Small intestine (tissue), 7 donors: ENCODE data around the gene FOSL1. TPM values are rescaled to one million over a fixed set of nuclear protein-coding genes. Genes with fewer than 3 reads are reported as not detected.

ENCODE experiments used
- DNase-seq, 2 donors: peaks; one replicate each; pipeline versions ENCODE4 v3.0.0 to v3.0.0-alpha.2; 2013
- FAIRE-seq: peaks from 2 replicates; lab custom pipeline; 2012; peaks lifted over from hg19 to GRCh38; lab: Jason Lieb, UNC
- H3K27ac ChIP-seq, 3 donors: one replicate each; pipeline ENCODE4 v1.5.1; 2013; ENCODE audit warnings: low read length in 2 of 3, mild to moderate bottlenecking in 2 of 3, control low read depth in 1 of 3, inconsistent platforms in 1 of 3, low read depth in 1 of 3, moderate library complexity in 1 of 3
- H3K27me3 ChIP-seq, 3 donors: one replicate each; pipeline ENCODE4 v1.6.1; 2013; ENCODE audit warnings: low read length in 3 of 3, inconsistent platforms in 1 of 3; ENCODE audit not compliant: control insufficient read depth in 3 of 3, insufficient read depth in 3 of 3
- H3K36me3 ChIP-seq, 3 donors: one replicate each; pipeline ENCODE4 v1.6.1; 2013; ENCODE audit warnings: low read length in 3 of 3, inconsistent platforms in 1 of 3, low read depth in 1 of 3, mild to moderate bottlenecking in 1 of 3, moderate library complexity in 1 of 3; ENCODE audit not compliant: control insufficient read depth in 3 of 3, insufficient read depth in 2 of 3
- H3K4me1 ChIP-seq, 3 donors: one replicate each; pipeline ENCODE4 v1.6.1; 2013; ENCODE audit warnings: low read length in 2 of 3, inconsistent platforms in 1 of 3, low read depth in 1 of 3, mild to moderate bottlenecking in 1 of 3, moderate library complexity in 1 of 3; ENCODE audit not compliant: control insufficient read depth in 3 of 3, insufficient read depth in 2 of 3
- H3K4me3 ChIP-seq, 3 donors: one replicate each; pipeline ENCODE4 v1.5.1; 2013; ENCODE audit warnings: low read length in 3 of 3, control low read depth in 1 of 3, inconsistent platforms in 1 of 3, low read depth in 1 of 3, mild to moderate bottlenecking in 1 of 3, moderate library complexity in 1 of 3
- H3K9me3 ChIP-seq, 2 donors: one replicate each; pipeline ENCODE4 v1.6.1; 2013; ENCODE audit warnings: low read depth in 1 of 2, low read length in 1 of 2; ENCODE audit not compliant: control insufficient read depth in 2 of 2, insufficient read depth in 1 of 2
- WGBS, 3 donors: extraction: QIAGEN DNeasy Blood & Tissue Kit; methylation state at CpG; one replicate each; pipeline ENCODE4 v1.1.7; 2013; 5-methylcytosine and 5-hydroxymethylcytosine counted together
- polyA plus RNA-seq, 4 donors: library from polyadenylated mRNA; stranded (reverse) in 3 of 4; unstranded in 1 of 4; fragments of 200-250 nt in 3 of 4; fragments of 120-200 nt in 1 of 4; gene quantifications; one replicate each; pipeline versions ENCODE4 v1.2.1 to v1.2.3, GENCODE V29; 2013
- donor health status: healthy with polysubstance abuse.
- donor health status: control.
- donor health status: control.
- donor health status: Bipolar disorder and iron deficiency.
- donor health status: healthy.

Gene FOSL1
- polyA plus RNA-seq, 4 donors = 0.04 to 5.2 (median 1.9) TPM

DNA sequence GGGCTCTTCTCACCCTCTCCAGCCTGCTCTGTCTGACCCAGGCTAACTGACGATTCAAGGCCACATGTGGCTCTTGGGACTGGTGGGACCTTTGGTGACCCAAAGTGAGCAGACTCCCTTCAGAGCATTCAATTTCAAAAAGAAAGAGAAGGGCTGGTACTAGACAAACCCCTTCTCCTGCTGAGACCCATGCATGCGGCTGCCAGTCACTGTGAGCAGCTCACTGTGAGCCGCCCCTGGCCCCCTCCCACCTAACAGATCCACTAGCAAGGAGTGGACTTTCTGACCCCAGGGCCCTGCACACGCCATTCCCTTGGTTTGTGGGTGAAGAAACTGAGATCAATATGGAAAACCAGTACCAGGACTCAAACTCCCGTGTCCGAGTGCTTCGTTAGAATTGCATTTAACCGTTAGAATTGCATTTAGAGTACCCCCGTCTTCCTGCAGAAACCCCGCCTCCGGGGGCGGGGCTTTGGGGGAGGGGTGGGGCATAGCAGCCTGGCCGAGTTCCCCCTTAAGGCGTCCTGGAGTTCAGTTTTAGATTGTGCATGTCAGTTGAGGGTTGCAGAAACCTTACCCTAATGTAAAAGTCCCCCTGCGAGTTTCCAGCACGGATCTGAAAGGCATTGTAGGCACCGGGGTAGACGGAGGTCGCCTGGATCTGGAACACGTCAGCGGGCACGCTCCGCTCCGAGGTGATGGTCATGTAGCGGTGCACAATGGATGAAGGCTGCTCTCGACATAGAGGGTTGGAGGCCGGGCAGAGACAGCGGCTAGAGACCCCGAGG lies 32.7 kb downstream of the FOSL1 start:
- Histone ChIP-seq H3K9me3 (no peaks in the 10 kb centered on the region), H3K27ac (no peak overlapping the region), H3K4me3 (no peak overlapping the region), H3K27me3 (peaks cover 0 to 6% (median 0%) of the 10 kb centered on the region in 3 donors), H3K4me1 (peaks cover 0 to 3% (median 0%) of the 10 kb centered on the region in 3 donors), H3K36me3 (peaks cover 16 to 79% (median 23%) of the 10 kb centered on the region in 3 donors)
- DNase-seq = no peak
- WGBS, 3 donors = 66 to 79% (median 74%) methylated on average over 29 of the region's 29 CpGs
- no peak for FAIRE-seq

DNA sequence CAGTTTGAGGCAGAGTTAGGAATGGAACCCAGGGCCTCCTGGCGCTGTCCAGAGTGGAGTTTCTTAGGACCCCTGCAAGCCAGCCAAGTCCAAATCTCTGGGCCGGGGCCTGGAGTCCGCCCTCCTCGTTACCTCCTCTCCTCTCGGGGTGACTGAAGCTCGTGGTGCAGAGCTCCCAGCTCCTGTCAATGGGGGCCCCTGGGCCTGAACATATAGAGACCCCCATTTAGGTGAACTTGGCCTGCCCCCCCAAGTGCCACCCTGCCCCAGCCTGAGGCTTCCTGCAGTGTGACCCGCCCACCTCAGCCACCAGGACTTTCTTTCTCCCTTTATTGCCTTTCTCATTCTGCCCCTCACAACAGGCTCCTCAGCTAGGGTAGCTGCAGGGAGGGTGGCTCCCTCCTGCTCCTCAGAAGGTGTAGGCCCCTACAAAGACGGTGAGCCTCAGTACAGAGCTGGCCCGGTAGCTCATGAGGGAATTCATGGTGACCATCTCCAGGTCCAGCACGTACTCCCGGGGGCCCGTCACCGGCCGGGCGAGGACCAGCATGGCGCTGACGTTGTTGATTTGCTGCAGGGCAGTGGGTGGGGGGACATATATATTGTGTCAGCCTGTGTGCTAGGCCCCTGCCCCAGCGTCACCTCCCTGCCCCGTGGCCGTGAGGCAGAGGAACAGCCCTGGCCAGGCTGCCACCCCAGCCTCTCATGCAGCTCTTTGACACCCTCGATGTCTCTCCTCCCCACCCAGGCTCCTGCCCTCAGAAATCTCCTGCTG lies 33.5 kb downstream of the FOSL1 start:
- Histone ChIP-seq H3K9me3 (no peaks in the 10 kb centered on the region), H3K27me3 (peaks cover 0 to 3% (median 0%) of the 10 kb centered on the region in 3 donors), H3K36me3 (peaks cover 16 to 87% (median 23%) of the 10 kb centered on the region in 3 donors), H3K4me1 (peaks cover 0 to 8% (median under 1%) of the 10 kb centered on the region in 3 donors), H3K4me3 (no peak overlapping the region), H3K27ac (no peak overlapping the region)
- WGBS, 3 donors = 87 to 91% (median 91%) methylated on average over 21 of the region's 21 CpGs
- DNase-seq (no peak), FAIRE-seq (no peak)

DNA sequence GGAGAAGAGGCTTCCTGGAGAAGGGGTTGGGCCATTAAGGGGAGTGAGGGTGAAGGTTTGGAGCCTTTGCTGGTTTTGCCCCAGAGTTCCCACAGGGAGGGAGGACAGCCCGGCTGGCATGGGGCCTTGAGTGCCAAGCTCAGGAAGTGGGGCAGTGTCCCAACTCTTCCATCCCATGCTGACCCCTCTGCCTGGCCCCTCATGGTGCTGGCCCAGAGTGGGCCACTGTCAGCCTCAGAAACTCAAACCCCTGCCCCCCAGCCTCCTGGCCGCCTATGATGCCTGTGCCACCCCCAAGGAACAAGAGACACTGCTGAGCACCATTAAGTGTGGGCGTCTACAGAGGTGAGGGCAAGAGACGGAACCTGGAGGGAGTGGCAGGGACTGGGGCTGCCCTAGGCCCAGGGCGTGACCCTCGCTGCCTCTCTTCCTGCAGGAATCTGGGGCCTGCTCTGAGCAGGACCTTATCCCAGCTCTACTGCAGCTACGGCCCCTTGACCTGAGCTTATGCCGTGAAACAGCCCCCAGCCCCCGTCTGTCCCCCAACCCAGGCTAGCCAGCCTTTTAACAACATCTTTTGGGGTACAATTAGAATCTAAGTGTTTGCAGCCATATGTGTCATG lies 34.5 kb downstream of the FOSL1 start:
- Histone ChIP-seq H3K36me3 (peaks cover 16 to 90% (median 23%) of the 10 kb centered on the region in 3 donors), H3K4me3 (no peak overlapping the region), H3K27me3 (peaks cover 0 to 3% (median 0%) of the 10 kb centered on the region in 3 donors), H3K4me1 (peaks cover 0 to 13% (median 3%) of the 10 kb centered on the region in 3 donors), H3K27ac (no peak overlapping the region), H3K9me3 (no peaks in the 10 kb centered on the region)
- DNase-seq (no peak), FAIRE-seq (no peak)
- 85 to 86% (median 85%) methylated on average over 9 of the region's 9 CpGs for WGBS, 3 donors

DNA sequence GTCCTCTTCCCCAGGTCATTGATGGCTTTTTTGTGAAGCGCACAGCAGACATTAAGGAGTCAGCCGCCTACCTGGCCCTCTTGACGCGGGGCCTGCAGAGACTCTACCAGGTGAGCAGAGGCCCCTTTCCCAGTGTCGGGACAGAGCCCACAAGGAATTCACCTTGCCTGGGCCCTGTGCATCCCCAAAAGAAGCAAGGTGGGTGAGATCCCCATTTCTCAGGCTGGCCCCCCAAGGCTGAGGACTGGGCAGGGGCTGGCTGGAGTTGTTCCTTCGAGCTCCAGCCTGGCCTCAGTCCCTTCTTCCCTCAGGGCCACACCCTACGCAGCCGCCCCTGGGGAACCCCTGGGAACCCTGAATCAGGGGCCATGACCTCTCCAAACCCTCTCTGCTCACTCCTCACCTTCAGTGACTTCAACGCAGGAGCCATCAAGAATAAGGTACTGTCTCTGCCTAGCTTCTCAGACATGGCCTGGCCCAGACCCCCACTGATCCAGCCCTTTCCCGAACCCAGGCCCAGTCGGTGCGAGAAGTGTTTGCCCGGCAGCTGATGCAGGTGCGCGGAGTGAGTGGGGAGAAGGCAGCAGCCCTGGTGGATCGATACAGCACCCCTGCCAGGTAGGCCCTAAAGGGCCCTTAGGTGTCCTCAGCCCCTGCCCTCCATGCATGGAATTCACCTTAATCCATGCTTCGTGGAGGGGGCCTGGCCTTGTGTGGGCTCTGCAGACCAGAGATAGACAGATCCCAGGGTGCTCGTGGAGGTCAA lies 35.3 kb downstream of the FOSL1 start:
- FAIRE-seq (no peak), DNase-seq (no peak)
- H3K4me3 ChIP-seq = no peak overlapping the region
- peaks cover 0 to 16% (median 3%) of the 10 kb centered on the region in 3 donors for H3K4me1 ChIP-seq
- H3K27ac ChIP-seq = no peak overlapping the region
- no peaks in the 10 kb centered on the region for H3K9me3 ChIP-seq
- H3K36me3 ChIP-seq = peaks cover 16 to 84% (median 23%) of the 10 kb centered on the region in 3 donors
- 90 to 93% (median 90%) methylated on average over 17 to 18 of the region's 18 CpGs for WGBS, 3 donors
- no peaks in the 10 kb centered on the region for H3K27me3 ChIP-seq

DNA sequence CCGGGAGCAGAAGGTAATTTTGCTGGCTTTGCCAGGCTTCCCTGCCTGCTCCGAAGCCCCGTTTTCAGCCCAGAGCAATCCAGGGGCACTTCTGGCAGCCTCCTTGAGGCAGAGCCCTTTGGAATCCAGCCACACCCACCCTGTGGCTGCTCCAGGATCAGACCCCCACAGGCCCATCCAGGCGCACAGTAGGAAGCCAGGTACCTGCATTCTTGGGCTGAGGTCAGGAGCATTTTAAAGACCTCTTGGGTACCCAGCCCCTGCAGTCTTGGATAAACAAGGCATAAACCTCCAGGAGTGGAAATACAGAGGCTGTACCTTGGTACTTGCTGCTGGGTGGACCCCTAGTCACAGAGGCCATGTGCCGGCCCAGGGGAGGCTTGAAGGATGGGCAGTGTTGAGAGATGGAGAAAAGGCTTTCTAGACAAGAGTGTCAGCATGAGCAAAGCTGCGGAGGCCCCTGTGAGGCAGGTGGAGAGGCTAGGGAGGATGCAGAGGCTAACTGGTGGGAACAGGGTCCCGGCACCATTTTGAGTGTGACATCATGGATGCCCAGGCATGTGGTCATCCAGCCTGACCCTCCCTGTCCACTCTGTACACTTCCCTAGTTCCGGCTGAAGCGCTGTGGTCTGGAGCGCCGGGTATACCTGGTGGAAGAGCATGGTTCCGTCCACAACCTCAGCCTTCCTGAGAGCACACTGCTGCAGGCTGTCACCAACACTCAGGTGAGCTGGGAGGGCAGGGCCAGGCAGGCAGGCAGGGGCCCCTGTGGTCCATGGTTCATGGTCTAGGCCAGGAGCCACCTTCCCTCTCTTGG lies 36.1 kb downstream of the FOSL1 start:
- Histone ChIP-seq H3K36me3 (peaks cover 16 to 78% (median 23%) of the 10 kb centered on the region in 3 donors), H3K27me3 (no peaks in the 10 kb centered on the region), H3K9me3 (no peaks in the 10 kb centered on the region), H3K27ac (no peak overlapping the region), H3K4me1 (peaks cover 0 to 22% (median 3%) of the 10 kb centered on the region in 3 donors), H3K4me3 (no peak overlapping the region)
- DNase-seq (no peak), FAIRE-seq (no peak)
- WGBS, 3 donors = 88 to 95% (median 89%) methylated on average over 11 to 12 of the region's 12 CpGs

DNA sequence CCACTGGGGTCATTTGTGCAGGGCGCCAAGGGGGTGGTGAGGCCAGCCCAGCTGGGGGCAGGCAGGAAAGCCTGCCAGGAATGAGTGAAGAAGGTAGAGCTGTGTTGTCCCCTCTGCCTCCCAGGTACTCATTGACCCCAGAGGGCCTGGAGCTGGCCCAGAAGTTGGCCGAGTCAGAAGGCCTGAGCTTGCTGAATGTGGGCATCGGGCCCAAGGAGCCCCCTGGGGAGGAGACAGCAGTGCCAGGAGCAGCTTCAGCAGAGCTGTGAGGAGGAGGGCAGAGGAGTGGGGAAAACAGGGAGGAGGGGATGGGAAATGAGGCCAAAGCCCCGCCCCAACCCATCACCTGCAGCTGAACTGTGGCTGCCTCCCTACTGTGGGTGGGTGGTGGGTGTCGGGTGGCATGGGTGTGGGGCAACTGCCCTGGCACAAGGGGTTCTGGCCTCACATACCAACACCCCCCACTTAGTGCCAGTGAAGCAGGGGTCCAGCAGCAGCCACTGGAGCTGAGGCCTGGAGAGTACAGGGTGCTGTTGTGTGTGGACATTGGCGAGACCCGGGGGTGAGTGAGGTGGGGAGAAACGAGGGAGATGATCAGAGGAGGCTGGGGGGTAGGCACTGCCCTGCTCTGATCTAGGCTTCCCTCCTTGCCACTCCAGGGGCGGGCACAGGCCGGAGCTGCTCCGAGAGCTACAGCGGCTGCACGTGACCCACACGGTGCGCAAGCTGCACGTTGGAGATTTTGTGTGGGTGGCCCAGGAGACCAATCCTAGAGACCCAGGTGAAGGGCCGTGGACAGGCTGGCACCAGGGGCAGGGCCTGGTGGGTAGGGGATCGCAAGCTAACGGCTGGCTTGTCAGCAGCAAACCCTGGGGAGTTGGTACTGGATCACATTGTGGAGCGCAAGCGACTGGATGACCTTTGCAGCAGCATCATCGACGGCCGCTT lies 37.0 kb downstream of the FOSL1 start:
- Histone ChIP-seq H3K36me3 (peaks cover 16 to 70% (median 23%) of the 10 kb centered on the region in 3 donors), H3K9me3 (no peaks in the 10 kb centered on the region), H3K4me3 (no peak overlapping the region), H3K4me1 (peaks cover 0 to 29% (median 3%) of the 10 kb centered on the region in 3 donors), H3K27ac (no peak overlapping the region), H3K27me3 (no peaks in the 10 kb centered on the region)
- WGBS, 3 donors = 91 to 95% (median 93%) methylated on average over 21 to 24 of the region's 24 CpGs
- DNase-seq (no peak), FAIRE-seq (no peak)
